ENCODE measurements around the gene PAX5. TPM values are rescaled to one million over a fixed set of nuclear protein-coding genes. Genes with fewer than 3 reads are reported as not detected.
A peak's percentile ranks its signal among the peaks of the same experiment; 100 is the strongest.

Gene PAX5
- total RNA-seq, 1 donor from 2014 or later, result 0.06 TPM

GRCh38 chr9:36818242-36818938 is 215.7 kb downstream of the PAX5 start:
- peak; percentile 86 for DNase-seq (ENCODE audit: low spot score)

DNA sequence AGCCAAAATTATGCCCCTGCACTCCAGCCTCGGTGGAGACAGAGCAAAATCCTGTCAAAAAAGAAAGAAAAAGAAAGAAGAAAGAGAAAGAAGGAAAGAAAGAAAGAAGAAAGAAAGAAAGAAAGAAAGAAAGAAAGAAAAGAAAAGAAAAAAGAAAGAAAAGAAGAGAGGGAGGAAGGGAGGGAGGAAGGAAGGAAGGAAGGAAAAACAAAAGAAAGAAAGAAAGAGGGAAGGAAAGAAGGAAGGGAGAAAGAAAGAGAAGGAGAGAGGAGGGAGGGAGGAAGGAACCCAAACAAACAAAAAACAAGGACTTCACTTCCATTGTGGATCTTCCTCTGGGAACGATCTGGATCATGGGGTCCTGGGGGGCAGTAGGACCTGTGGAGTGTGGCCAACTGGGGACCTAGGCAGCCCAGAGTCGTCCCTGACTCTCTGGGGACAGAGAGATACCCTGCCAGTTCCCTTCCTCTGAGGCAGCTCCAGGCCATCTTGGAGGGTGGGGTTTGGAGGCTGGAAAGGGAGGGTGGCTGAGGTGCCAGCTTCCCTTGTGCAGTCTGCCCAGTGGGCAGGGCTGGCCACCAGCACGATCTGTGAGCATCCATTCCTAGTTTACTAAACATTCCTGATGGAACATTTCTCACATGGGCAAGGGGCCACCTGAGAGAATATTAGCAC is 216.8 kb downstream of the PAX5 start:
- peak; percentile 53 for DNase-seq (ENCODE audit: low spot score)

- DNase-seq (ENCODE audit: low spot score), result peak; percentile 45
Measured at GRCh38 chr9:36816371-36816770, 217.7 kb downstream of the PAX5 start.

- peak; percentile 68 for DNase-seq (ENCODE audit: low spot score)
Measured at GRCh38 chr9:36815566-36816348, 218.3 kb downstream of the PAX5 start.

- DNase-seq (ENCODE audit: low spot score), result peak; percentile 20
Measured at GRCh38 chr9:36815023-36815422, 219.0 kb downstream of the PAX5 start.

DNA sequence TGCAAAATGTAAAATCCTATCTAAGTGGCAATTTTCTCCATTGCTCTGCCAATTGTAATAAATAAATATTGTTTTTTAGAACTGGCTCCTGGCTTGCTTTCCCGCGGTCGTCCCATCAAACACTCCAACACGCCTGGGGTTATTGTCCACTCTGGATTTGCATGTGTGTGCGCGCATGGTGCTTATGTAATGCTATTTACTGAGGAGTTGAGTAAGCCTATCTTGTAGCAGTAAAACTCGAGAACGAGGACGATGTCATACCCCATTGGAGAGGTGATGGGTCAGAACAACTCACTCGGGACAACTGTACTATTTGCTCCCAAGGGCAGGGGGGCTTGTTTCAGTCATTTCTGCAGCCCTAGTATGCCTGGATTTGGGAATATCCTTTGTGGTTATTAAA is 220.9 kb downstream of the PAX5 start:
- peak; percentile 26 for DNase-seq (ENCODE audit: low spot score)

GRCh38 chr9:36812556-36812955 is 221.5 kb downstream of the PAX5 start:
- DNase-seq (ENCODE audit: low spot score), result peak; percentile 43

GRCh38 chr9:36808251-36808650 is 225.8 kb downstream of the PAX5 start:
- DNase-seq (ENCODE audit: low spot score), result no peak

GRCh38 chr9:36803961-36804360 is 230.1 kb downstream of the PAX5 start:
- DNase-seq (ENCODE audit: low spot score), result peak; percentile 12

DNA sequence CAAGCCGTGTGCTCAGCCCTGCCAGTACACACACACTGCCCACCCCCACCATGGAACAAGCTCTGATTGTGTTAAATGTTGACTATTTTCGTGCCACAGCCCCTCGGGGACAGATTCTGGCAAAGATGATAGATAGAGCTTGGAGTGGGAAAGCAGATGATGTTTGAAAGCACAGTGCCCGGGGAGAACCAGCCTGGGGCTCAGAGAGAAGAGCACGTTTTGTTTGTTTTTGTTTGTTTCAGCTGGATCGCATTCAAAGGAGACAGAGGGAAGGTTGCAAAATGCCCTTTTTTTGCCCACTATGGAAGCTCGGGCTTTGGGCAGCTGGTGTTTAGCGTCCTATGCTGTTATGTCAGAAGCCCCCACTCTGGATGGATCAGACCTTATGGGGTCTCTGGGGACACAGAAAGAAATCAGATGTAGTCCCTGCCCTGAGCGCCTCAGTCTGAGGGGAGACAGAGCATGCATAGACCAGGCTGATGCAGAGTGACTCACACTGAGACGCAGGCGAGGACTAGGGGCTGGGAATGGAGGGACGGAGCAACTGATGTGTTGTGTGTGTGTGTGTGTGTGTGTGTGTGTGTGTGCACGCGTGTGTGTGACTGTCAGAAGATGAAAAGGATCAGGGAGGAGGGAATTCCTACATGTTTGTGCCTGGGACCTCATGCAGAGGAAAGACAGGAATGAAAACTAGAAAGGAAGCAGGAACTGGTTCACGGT is 231.7 kb downstream of the PAX5 start:
- peak; percentile 62 for DNase-seq (ENCODE audit: low spot score)

DNA sequence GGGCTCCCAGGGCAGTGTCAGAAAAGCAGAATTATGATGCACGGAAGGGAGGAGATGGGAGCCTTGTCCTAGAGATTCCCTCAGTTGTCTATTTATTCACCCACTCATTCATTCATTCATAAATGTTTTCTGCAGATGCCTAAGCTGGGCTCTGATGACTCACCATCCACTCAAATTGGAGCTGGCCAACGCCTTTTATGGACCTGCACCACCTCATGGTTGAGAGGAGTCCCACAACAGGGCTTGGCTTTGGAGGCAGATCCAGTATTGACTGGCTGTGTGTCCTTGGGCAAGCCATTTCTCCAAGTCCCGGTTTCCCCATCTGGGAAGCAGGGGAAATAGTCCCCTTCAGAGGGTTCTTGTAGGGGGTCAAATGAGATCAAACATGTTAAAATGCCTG is 233.6 kb downstream of the PAX5 start:
- DNase-seq (ENCODE audit: low spot score), result peak; percentile 71

- DNase-seq (ENCODE audit: low spot score), result peak; percentile 57
Measured at GRCh38 chr9:36798350-36799065, 235.6 kb downstream of the PAX5 start.

DNA sequence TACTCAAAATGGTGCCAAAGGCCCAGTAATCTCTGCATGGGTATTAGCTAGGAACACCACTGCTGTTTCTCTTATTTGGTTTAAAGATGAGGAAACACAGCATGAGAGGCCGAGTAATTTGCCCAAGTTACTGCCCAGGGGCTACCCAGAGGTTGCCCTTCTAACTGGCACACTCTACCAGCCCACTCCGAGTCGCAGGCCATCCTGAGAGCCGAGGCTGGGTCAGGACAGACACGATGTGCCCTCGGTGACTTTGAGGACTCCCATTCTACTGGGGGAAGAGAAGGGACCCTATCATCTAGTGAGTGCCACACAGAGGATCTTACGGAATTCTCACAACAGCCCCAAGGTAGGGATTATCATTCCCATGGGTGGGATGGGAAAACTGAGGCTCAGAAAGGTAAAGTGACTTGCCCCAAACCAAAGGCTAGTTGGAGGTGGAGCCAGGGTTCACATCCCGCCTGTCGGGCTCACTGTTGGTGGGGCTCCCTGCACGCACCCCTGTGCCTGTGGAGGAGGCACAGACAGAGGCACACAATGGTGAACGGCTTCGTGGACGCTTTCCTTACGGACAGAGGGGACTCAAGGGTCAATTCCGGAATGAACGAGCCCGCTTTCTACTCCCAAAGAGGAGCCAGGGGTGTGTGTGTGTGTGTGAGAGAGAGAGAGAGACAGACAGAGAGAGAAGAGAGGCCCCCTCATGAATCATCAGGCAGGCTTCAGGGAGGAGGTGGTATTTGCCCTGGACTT is 236.4 kb downstream of the PAX5 start:
- DNase-seq (ENCODE audit: low spot score), result peak; percentile 67

- peak; percentile 53 for DNase-seq (ENCODE audit: low spot score)
Measured at GRCh38 chr9:36796671-36797419, 237.2 kb downstream of the PAX5 start.

GRCh38 chr9:36794461-36794860 is 239.6 kb downstream of the PAX5 start:
- DNase-seq (ENCODE audit: low spot score), result peak; percentile 4

- peak; percentile 57 for DNase-seq (ENCODE audit: low spot score)
Measured at GRCh38 chr9:36793277-36793676, 240.8 kb downstream of the PAX5 start.

DNA sequence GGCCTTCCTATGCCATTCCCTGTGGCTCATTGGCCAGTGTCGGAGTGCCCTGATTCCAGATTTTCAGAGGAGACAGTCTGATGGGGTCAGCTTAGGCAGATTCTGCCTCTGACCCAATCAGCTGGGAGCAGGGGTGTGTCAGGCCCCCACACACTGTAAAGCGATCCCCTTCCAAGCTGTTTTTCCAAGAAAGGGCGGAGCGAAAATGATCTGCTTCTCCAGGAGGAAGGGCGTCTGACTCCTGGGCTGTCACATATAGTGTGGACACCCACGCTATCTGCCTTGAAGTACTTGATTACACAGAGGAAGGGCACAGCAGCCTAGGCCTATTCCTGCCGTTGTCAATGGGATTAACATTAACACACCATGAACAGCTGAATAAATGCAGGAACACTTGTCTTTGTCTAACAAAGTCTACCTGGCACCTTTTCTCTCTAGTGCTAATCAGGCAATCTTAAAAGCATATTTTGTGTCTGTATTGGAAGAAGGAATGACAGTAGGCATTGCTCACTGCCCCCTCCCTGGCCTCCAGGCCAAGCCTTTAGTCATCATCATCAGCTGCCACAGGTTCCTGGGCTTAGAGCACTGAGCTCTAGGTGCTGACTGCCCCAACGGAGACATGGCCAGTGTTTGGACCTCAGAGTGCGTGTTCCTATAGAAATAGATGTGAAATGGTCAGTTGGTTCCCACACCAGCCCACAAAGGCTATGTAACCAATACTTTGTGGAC is 242.7 kb downstream of the PAX5 start:
- DNase-seq (ENCODE audit: low spot score), result peak; percentile 69

- no peak for DNase-seq (ENCODE audit: low spot score)
Measured at GRCh38 chr9:36789886-36790285, 244.2 kb downstream of the PAX5 start.

GRCh38 chr9:36788534-36788933 is 245.5 kb downstream of the PAX5 start:
- peak; percentile 39 for DNase-seq (ENCODE audit: low spot score)

Measured in mesenteric fat pad (tissue), 1 donor.